ENCODE results near the gene KBTBD13.

DNA sequence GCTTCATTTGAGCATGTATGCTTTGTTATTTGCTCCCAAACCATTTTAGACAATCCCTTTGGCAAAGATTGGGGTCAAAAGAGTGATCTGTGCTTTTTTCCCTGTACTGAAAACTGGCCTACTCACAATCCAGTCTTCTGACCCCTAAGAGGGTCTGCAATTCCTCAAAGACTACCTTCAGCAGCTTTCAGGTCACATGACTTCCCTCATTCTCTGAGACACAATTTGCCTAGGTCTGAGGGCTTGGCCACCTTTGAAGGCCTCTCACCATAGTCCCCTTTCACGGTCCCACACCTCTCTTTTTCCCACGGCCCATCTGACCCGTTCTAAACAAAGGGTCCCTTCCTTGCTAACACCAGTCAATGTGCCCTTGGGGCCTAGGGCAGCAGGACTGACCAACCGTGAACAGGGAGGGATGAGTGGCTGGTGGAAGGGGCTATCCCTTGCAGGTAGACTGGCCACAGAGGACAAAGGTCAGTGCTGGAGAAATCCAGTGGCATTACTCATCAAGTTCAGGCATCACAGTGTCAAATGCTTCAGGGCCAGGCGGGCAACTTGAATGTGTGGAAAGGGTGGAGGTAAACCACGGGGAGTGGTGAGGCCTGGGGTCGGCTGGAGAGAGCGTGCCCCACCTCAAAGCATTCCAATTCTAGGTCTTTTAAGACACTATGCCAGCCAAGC lies 19.5 kb upstream of the KBTBD13 start:
- TF ChIP-seq, protein P1, sequence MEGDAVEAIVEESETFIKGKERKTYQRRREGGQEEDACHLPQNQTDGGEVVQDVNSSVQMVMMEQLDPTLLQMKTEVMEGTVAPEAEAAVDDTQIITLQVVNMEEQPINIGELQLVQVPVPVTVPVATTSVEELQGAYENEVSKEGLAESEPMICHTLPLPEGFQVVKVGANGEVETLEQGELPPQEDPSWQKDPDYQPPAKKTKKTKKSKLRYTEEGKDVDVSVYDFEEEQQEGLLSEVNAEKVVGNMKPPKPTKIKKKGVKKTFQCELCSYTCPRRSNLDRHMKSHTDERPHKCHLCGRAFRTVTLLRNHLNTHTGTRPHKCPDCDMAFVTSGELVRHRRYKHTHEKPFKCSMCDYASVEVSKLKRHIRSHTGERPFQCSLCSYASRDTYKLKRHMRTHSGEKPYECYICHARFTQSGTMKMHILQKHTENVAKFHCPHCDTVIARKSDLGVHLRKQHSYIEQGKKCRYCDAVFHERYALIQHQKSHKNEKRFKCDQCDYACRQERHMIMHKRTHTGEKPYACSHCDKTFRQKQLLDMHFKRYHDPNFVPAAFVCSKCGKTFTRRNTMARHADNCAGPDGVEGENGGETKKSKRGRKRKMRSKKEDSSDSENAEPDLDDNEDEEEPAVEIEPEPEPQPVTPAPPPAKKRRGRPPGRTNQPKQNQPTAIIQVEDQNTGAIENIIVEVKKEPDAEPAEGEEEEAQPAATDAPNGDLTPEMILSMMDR (IDR thresholded peaks at IDR 0.05) = no peak
- no peak for TF ChIP-seq POLR2A (IDR thresholded peaks at IDR 0.05)
